PC-3 (cell line): ENCODE measurements around the gene MPZL3.

ENCODE experiments used
- EZH2 ChIP-seq: fragments of 300-600 bp; sonication (generic); IDR thresholded peaks from one replicate; pipeline ENCODE4 v1.6.1; 2017; ENCODE audit warnings: antibody characterized with exemption, mild to moderate bottlenecking, low read length; ENCODE audit not compliant: unreplicated experiment
- TF ChIP-seq, protein P1 (sequence below): fragments of 300-600 bp; sonication (generic); conservative IDR thresholded peaks from 2 replicates; pipeline ENCODE4 v1.5.1; 2017; ENCODE audit warnings: antibody characterized with exemption, low read depth, mild to moderate bottlenecking, low read length

DNA sequence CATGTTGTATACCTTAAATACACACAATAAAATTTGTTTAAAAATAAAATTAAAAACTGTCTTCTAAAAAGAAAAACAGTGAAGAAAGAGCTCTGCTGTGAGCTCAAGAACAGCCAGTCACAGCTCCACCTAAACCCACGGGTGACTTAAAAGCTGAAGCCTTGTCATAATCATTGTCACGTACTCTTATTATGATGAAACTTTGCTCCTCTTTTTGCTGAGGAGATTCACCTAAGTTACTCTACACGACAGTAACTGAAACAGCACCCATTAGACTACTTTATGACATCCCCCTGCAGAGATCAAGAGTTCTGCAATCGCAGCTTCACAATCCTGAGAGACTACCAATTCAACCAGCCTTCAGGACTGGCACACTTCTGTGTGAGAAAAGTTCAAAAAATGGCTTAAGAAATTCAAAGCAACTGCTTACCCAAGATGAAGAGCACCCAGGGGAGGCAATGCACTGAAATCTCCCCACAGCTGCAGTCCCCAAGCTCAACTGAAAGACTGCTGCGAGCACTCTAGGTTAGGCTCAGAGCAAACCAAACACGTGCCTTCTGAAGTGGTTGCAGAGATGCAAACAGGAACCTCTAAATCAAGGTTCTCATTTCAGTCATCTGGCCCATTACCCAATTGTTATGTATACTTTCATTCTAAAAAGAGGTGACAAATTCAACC, 27.5 kb downstream of the MPZL3 start, which contains the start of gene JAML:
- TF ChIP-seq EZH2 = no peak
- TF ChIP-seq, protein P1, sequence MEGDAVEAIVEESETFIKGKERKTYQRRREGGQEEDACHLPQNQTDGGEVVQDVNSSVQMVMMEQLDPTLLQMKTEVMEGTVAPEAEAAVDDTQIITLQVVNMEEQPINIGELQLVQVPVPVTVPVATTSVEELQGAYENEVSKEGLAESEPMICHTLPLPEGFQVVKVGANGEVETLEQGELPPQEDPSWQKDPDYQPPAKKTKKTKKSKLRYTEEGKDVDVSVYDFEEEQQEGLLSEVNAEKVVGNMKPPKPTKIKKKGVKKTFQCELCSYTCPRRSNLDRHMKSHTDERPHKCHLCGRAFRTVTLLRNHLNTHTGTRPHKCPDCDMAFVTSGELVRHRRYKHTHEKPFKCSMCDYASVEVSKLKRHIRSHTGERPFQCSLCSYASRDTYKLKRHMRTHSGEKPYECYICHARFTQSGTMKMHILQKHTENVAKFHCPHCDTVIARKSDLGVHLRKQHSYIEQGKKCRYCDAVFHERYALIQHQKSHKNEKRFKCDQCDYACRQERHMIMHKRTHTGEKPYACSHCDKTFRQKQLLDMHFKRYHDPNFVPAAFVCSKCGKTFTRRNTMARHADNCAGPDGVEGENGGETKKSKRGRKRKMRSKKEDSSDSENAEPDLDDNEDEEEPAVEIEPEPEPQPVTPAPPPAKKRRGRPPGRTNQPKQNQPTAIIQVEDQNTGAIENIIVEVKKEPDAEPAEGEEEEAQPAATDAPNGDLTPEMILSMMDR = no peak
